B cell (primary cell): ENCODE data around the gene TCF12. TPM values are rescaled to one million over a fixed set of nuclear protein-coding genes. Genes with fewer than 3 reads are reported as not detected.

ENCODE experiments used
- ATAC-seq: fragments of 200-7000 bp; cut with Tn5 transposase; one replicate; pipeline ENCODE4 v1.10.0; 2021; ENCODE audit warnings: low read depth, mild to moderate bottlenecking, moderate number of reproducible peaks, moderate library complexity
- CTCF ChIA-PET: fragments of 350-600 bp; sonication (Branson Sonifier 250); formaldehyde crosslinking; loops from one replicate; lab custom pipeline; 2021; ENCODE audit warnings: antibody characterized with exemption, inconsistent platforms; lab: Charles Lee
- POLR2A ChIA-PET: fragments of 350-600 bp; sonication (Branson Sonifier 250); formaldehyde crosslinking; loops from one replicate; lab custom pipeline; 2021; ENCODE audit warnings: antibody characterized with exemption; lab: Charles Lee
- DNase-seq: peaks from one replicate; pipeline ENCODE4 v3.0.0; 2013
- H2AFZ ChIP-seq: 2 replicates; pipeline ENCODE4 v1.6.1; 2012; ENCODE audit warnings: mild to moderate bottlenecking, low read depth, low read length; ENCODE audit not compliant: insufficient read depth, poor library complexity, severe bottlenecking
- H3K27ac ChIP-seq, 2 donors: 1 replicate in 1 of 2; 2 replicates in 1 of 2; pipeline ENCODE4 v1.5.1; 2012 to 2013; ENCODE audit warnings: low read length in 2 of 2, mild to moderate bottlenecking in 2 of 2, moderate library complexity in 1 of 2
- H3K27me3 ChIP-seq, 4 experiments: fragments of 200-600 bp in 1 of 4; sonication (generic) in 1 of 4; replicated peaks in 1 of 4; 1 replicate in 2 of 4; 2 replicates in 2 of 4; pipeline versions ENCODE4 v1.6.1 to v1.7.0; 2013 to 2016; ENCODE audit warnings: low read length in 3 of 4, mild to moderate bottlenecking in 2 of 4, mixed read lengths in 1 of 4, moderate library complexity in 1 of 4; ENCODE audit not compliant: insufficient read depth in 4 of 4, control insufficient read depth in 3 of 4; ENCODE audit errors: control extremely low read depth in 1 of 4
- H3K36me3 ChIP-seq, 2 experiments: replicated peaks in 1 of 2; 1 replicate in 1 of 2; 2 replicates in 1 of 2; pipeline versions ENCODE4 v1.6.1 to v1.7.1; 2013; ENCODE audit warnings: low read length in 1 of 2; ENCODE audit not compliant: insufficient read depth in 2 of 2, control insufficient read depth in 1 of 2; ENCODE audit errors: control extremely low read depth in 1 of 2, extremely low read depth in 1 of 2
- H3K4me1 ChIP-seq, 2 donors: fragments of 200-600 bp in 1 of 2; sonication (generic) in 1 of 2; 1 replicate in 1 of 2; 2 replicates in 1 of 2; pipeline versions ENCODE4 v1.5.1 to v1.6.1; 2013 to 2017; ENCODE audit warnings: low read length in 2 of 2; ENCODE audit not compliant: control insufficient read depth in 2 of 2, insufficient read depth in 2 of 2
- H3K4me2 ChIP-seq: replicated peaks from 2 replicates; pipeline ENCODE3; 2012; ENCODE audit warnings: mild to moderate bottlenecking, low read depth, low read length; ENCODE audit not compliant: poor library complexity, severe bottlenecking
- H3K4me3 ChIP-seq, 5 experiments: fragments of 200-600 bp in 1 of 5; sonication (generic) in 1 of 5; 1 replicate in 3 of 5; 2 replicates in 2 of 5; pipeline versions ENCODE4 v1.5.1 to v1.7.0; 2011 to 2016; ENCODE audit warnings: low read length in 4 of 5, mild to moderate bottlenecking in 4 of 5, low read depth in 2 of 5, control low read depth in 1 of 5, moderate library complexity in 1 of 5; ENCODE audit not compliant: insufficient read depth in 1 of 5; ENCODE audit errors: control extremely low read depth in 1 of 5, extremely low read depth in 1 of 5
- H3K79me2 ChIP-seq: fragments of 200-600 bp; sonication (generic); one replicate; pipeline ENCODE4 v1.6.0; 2016; ENCODE audit warnings: low read length; ENCODE audit not compliant: control insufficient read depth, insufficient read depth
- H3K9ac ChIP-seq: fragments of 200-600 bp; sonication (generic); 2 replicates; pipeline ENCODE4 v1.6.1; 2017; ENCODE audit warnings: mild to moderate bottlenecking, low read length, moderate library complexity
- H3K9me3 ChIP-seq, 3 donors: one replicate each; pipeline versions ENCODE4 v1.6.1 to v1.7.1; 2013; ENCODE audit warnings: low read length in 2 of 3; ENCODE audit not compliant: control insufficient read depth in 2 of 3, insufficient read depth in 1 of 3; ENCODE audit errors: control extremely low read depth in 1 of 3
- H4K20me1 ChIP-seq: 2 replicates; pipeline ENCODE4 v1.6.0; 2012; ENCODE audit warnings: mild to moderate bottlenecking, low read length; ENCODE audit not compliant: insufficient read depth, control insufficient read depth, poor library complexity, severe bottlenecking
- H3K27ac Mint-ChIP-seq: one replicate; pipeline ENCODE4 v1.8.0; 2021; ENCODE audit warnings: mixed read lengths
- H3K27me3 Mint-ChIP-seq: one replicate; pipeline ENCODE4 v1.8.0; 2021; ENCODE audit warnings: mixed read lengths
- H3K4me1 Mint-ChIP-seq: one replicate; pipeline ENCODE4 v1.8.0; 2021; ENCODE audit warnings: mixed read lengths
- H3K4me3 Mint-ChIP-seq: one replicate; pipeline ENCODE4 v1.8.0; 2021; ENCODE audit warnings: mixed read lengths
- H3K9me3 Mint-ChIP-seq: one replicate; pipeline ENCODE4 v1.8.0; 2022; ENCODE audit warnings: mixed read lengths; ENCODE audit not compliant: insufficient read depth
- CTCF ChIP-seq: fragments of 200-600 bp; IDR thresholded peaks from one replicate; pipeline ENCODE4 v1.8.0; 2022; ENCODE audit warnings: antibody characterized with exemption, mild to moderate bottlenecking
- EZH2 ChIP-seq: IDR thresholded peaks from 2 replicates; pipeline ENCODE4 v1.6.1; 2012; ENCODE audit warnings: borderline replicate concordance, low read depth, mild to moderate bottlenecking, moderate library complexity, low read length; ENCODE audit not compliant: insufficient read depth, poor library complexity, severe bottlenecking
- WGBS: methylation state at CpG from one replicate; pipeline ENCODE4 v1.1.5; 2013; ENCODE audit warnings: missing lambda C conversion rate; ENCODE audit not compliant: insufficient coverage; 5-methylcytosine and 5-hydroxymethylcytosine counted together
- intact Hi-C: fragments of 100-400 bp; cut with micrococcal nuclease; formaldehyde crosslinking; loops from one replicate; pipeline ENCODE4 v1.10.0; 2022
- polyA plus RNA-seq: library from polyadenylated mRNA; depleted of rRNA; stranded (reverse); fragments of >200 nt; gene quantifications from 2 replicates; pipeline ENCODE4 v1.2.3, GENCODE V29; 2012
- total RNA-seq, 2 donors: library from RNA; stranded (reverse); fragments of 120-200 nt in 1 of 2; gene quantifications; 1 replicate in 1 of 2; 2 replicates in 1 of 2; pipeline versions ENCODE4 v1.2.3 to v1.2.4, GENCODE V29; 2013 to 2022

Gene TCF12
- total and polyA plus RNA-seq, 2 donors (not counting 1 experiment from before 2014, with no cell fraction given): 27.1 to 131 TPM

- no peak overlapping the region for H3K9ac ChIP-seq
Observed at GRCh38 chr15:56959318-56959648, 40.8 kb downstream of the TCF12 start.

GRCh38 chr15:56960116-56960515 lies 41.7 kb downstream of the TCF12 start:
- Histone ChIP-seq H3K9me3 (peaks cover 0 to 17% (median 9%) of the 10 kb centered on the region in 3 donors), H3K9ac (no peak overlapping the region), H4K20me1 (peaks cover 31% of the 10 kb centered on the region), H3K4me2 (no peak overlapping the region), H3K27ac (no peak overlapping the region), H3K36me3 (peaks cover 0 to 3% of the 10 kb centered on the region in 2 experiments), H3K4me3 (no peak overlapping the region), H3K4me1 (peaks cover 0 to 2% of the 10 kb centered on the region in 2 donors), H3K79me2 (peaks cover 92% of the 10 kb centered on the region), H2AFZ (no peak overlapping the region), H3K27me3 (no peaks in the 10 kb centered on the region)
- TF ChIP-seq CTCF (no peak), EZH2 (no peak)
- Mint-ChIP-seq H3K4me1 (peaks cover 28% of the 10 kb centered on the region), H3K9me3 (peaks cover 4% of the 10 kb centered on the region), H3K27me3 (no peaks in the 10 kb centered on the region), H3K27ac (no peak overlapping the region), H3K4me3 (no peak overlapping the region)
- CTCF ChIA-PET: no interaction called here
- DNase-seq (no peak), ATAC-seq (no peak)
- POLR2A ChIA-PET: no interaction called here
- WGBS: 100% methylated on average over 1 of the region's 2 CpGs
- intact Hi-C loops: no loop called here

More at GRCh38 chr15:56959318-56959648, 40.8 kb downstream of the TCF12 start:
- Histone ChIP-seq H3K79me2 (peaks cover 92% of the 10 kb centered on the region), H3K4me2 (no peak overlapping the region), H3K36me3 (peaks cover 0 to 3% of the 10 kb centered on the region in 2 experiments), H3K27ac (no peak overlapping the region), H3K4me1 (peaks cover 0 to 2% of the 10 kb centered on the region in 2 donors), H3K9me3 (peaks cover 0 to 17% (median 9%) of the 10 kb centered on the region in 3 donors), H4K20me1 (peaks cover 29% of the 10 kb centered on the region), H3K27me3 (no peaks in the 10 kb centered on the region), H3K4me3 (no peak overlapping the region), H2AFZ (no peak overlapping the region)
- ChIA-PET POLR2A (no interaction called here), CTCF (no interaction called here)
- Mint-ChIP-seq H3K4me1 (peaks cover 22% of the 10 kb centered on the region), H3K4me3 (no peak overlapping the region), H3K27ac (no peak overlapping the region), H3K9me3 (peaks cover 7% of the 10 kb centered on the region), H3K27me3 (no peaks in the 10 kb centered on the region)
- DNase-seq: no peak
- no peak for TF ChIP-seq CTCF
- TF ChIP-seq EZH2: no peak
- ATAC-seq: no peak
- intact Hi-C loops: no loop called here
